ENCODE measurements around the gene ADISSP. TPM values are rescaled to one million over a fixed set of nuclear protein-coding genes. Genes with fewer than 3 reads are reported as not detected.
A peak's percentile ranks its signal among the peaks of the same experiment; 100 is the strongest.

The ADISSP gene
- total and polyA plus RNA-seq, 2 of the 13 experiments (the other 11 are each of a cell fraction or from before 2014, with no cell fraction given), result 38.3 to 90.6 TPM

DNA sequence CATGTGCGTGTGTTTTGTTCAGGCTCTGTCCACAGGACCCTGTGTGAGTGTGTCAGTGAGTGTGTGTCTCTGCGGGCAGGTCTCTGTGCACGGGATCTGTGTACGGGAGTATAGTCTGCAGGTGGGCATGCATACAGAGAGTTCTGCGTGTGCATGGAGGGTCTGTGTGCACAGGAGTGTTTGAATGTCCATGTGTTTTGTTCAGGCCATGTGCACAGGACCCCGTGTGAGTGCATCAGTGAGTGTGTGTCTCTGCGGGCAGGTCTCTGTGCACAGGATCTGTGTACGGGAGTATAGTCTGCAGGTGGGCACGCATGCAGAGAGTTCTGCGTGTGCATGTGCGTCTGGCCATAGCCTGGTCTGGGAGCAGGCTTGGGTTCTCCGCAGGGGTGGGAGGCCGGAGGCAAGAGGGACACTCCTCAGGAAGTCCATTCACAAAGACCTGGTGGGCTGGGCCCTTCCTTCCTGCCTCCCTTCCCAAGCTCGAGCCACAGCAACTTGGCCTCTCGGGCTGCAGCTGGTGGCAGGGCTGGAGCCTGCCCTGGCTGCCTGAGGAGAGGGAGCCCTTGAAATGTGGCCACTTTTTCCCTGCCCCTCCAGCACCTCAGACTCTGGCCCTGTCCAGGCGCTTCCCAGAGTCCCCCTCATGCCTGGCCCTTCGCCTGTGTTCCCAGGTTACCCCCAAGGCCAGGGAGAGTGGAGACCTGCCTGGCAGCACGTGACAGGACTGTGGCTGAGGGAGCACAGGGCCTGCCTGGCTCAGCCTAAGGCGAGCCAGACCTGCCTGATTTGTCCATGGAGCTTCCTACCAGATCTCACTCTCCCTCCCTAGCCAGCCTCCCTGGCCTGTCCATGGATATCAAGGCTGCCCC, 28.3 kb downstream of the ADISSP start (continued):
- no peak for TF ChIP-seq ZNF24 (IDR thresholded peaks at IDR 0.05)
- TF ChIP-seq SRSF1 (optimal IDR thresholded peaks at IDR 0.05; ENCODE audit: low read depth, low read length), result no peak
- TF ChIP-seq ZFP1 (CRISPR knock-in tag; IDR thresholded peaks at IDR 0.05), result no peak
- TF ChIP-seq SOX5 (CRISPR knock-in tag; IDR thresholded peaks at IDR 0.05; ENCODE audit: borderline replicate concordance), result 0 out of 2 replicates have a peak, but pooled peaks have one; percentile 25
- TF ChIP-seq, protein P1, sequence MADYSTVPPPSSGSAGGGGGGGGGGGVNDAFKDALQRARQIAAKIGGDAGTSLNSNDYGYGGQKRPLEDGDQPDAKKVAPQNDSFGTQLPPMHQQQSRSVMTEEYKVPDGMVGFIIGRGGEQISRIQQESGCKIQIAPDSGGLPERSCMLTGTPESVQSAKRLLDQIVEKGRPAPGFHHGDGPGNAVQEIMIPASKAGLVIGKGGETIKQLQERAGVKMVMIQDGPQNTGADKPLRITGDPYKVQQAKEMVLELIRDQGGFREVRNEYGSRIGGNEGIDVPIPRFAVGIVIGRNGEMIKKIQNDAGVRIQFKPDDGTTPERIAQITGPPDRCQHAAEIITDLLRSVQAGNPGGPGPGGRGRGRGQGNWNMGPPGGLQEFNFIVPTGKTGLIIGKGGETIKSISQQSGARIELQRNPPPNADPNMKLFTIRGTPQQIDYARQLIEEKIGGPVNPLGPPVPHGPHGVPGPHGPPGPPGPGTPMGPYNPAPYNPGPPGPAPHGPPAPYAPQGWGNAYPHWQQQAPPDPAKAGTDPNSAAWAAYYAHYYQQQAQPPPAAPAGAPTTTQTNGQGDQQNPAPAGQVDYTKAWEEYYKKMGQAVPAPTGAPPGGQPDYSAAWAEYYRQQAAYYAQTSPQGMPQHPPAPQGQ (CRISPR knock-in tag; IDR thresholded peaks at IDR 0.05; ENCODE audit: borderline replicate concordance), result no peak
- no peak for TF ChIP-seq KLF16 (CRISPR knock-in tag; IDR thresholded peaks at IDR 0.05)
- TF ChIP-seq ZFX (CRISPR knock-in tag; IDR thresholded peaks at IDR 0.05; ENCODE audit: low read depth), result peak; percentile 87
- TF ChIP-seq ESRRA (CRISPR knock-in tag; IDR thresholded peaks at IDR 0.05; ENCODE audit: low read depth), result no peak
- TF ChIP-seq, protein P2, sequence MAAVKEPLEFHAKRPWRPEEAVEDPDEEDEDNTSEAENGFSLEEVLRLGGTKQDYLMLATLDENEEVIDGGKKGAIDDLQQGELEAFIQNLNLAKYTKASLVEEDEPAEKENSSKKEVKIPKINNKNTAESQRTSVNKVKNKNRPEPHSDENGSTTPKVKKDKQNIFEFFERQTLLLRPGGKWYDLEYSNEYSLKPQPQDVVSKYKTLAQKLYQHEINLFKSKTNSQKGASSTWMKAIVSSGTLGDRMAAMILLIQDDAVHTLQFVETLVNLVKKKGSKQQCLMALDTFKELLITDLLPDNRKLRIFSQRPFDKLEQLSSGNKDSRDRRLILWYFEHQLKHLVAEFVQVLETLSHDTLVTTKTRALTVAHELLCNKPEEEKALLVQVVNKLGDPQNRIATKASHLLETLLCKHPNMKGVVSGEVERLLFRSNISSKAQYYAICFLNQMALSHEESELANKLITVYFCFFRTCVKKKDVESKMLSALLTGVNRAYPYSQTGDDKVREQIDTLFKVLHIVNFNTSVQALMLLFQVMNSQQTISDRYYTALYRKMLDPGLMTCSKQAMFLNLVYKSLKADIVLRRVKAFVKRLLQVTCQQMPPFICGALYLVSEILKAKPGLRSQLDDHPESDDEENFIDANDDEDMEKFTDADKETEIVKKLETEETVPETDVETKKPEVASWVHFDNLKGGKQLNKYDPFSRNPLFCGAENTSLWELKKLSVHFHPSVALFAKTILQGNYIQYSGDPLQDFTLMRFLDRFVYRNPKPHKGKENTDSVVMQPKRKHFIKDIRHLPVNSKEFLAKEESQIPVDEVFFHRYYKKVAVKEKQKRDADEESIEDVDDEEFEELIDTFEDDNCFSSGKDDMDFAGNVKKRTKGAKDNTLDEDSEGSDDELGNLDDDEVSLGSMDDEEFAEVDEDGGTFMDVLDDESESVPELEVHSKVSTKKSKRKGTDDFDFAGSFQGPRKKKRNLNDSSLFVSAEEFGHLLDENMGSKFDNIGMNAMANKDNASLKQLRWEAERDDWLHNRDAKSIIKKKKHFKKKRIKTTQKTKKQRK (IDR thresholded peaks at IDR 0.05; ENCODE audit: low read length), result no peak
- no peak for TF ChIP-seq ZNF230 (CRISPR knock-in tag; IDR thresholded peaks at IDR 0.05)
- TF ChIP-seq BRD4 (CRISPR knock-in tag; IDR thresholded peaks at IDR 0.05), result 0 out of 2 replicates have a peak, but pooled peaks have one; percentile 66
- TF ChIP-seq JUND (CRISPR knock-in tag; IDR thresholded peaks at IDR 0.05), result no peak
- TF ChIP-seq SMAD1 (CRISPR knock-in tag; IDR thresholded peaks at IDR 0.05; ENCODE audit: borderline replicate concordance, low read depth), result peak; percentile 21; the same call in 1 of the 2 replicates
- TF ChIP-seq ZNF761 (CRISPR knock-in tag; conservative IDR thresholded peaks at IDR 0.05), result no peak
- TF ChIP-seq, protein P3, sequence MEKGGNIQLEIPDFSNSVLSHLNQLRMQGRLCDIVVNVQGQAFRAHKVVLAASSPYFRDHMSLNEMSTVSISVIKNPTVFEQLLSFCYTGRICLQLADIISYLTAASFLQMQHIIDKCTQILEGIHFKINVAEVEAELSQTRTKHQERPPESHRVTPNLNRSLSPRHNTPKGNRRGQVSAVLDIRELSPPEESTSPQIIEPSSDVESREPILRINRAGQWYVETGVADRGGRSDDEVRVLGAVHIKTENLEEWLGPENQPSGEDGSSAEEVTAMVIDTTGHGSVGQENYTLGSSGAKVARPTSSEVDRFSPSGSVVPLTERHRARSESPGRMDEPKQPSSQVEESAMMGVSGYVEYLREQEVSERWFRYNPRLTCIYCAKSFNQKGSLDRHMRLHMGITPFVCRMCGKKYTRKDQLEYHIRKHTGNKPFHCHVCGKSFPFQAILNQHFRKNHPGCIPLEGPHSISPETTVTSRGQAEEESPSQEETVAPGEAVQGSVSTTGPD (CRISPR knock-in tag; IDR thresholded peaks at IDR 0.05), result no peak
- TF ChIP-seq JDP2 (CRISPR knock-in tag; IDR thresholded peaks at IDR 0.05; ENCODE audit: borderline replicate concordance), result no peak
- TF ChIP-seq FOXA1 (IDR thresholded peaks at IDR 0.05), result no peak
- peak; percentile 7; the same call in 1 of the 2 replicates for TF ChIP-seq FOXA1 (CRISPR knock-in tag; IDR thresholded peaks at IDR 0.05)

Data from HepG2 (cell line).